Heart right ventricle (tissue), 16 donors: Measurements from ENCODE around the gene SFMBT2. TPM values are rescaled to one million over a fixed set of nuclear protein-coding genes. Genes with fewer than 3 reads are reported as not detected.
A peak's percentile ranks its signal among the peaks of the same experiment; 100 is the strongest.

ENCODE experiments used
- ATAC-seq, 8 donors: fragments of 200-7000 bp; cut with Tn5 transposase; one replicate each; pipeline ENCODE4 v1.9.1; 2020; ENCODE audit warnings: mild to moderate bottlenecking in 8 of 8, moderate library complexity in 8 of 8, moderate number of reproducible peaks in 1 of 8
- DNase-seq, 2 donors: peaks; one replicate each; pipeline ENCODE4 v3.0.0-alpha.2; 2020
- H3K27ac ChIP-seq, 10 donors: fragments of 200-600 bp; sonication (generic) in 2 of 10; one replicate each; pipeline versions ENCODE4 v1.5.0 to v1.8.0; 2020 to 2022; ENCODE audit warnings: mild to moderate bottlenecking in 3 of 10
- H3K27me3 ChIP-seq, 7 donors: fragments of 200-600 bp; one replicate each; pipeline ENCODE4 v1.8.0; 2021 to 2022; ENCODE audit warnings: mild to moderate bottlenecking in 2 of 7
- H3K36me3 ChIP-seq, 9 donors: fragments of 200-600 bp; sonication (generic) in 1 of 9; one replicate each; pipeline versions ENCODE4 v1.5.0 to v1.8.0; 2020 to 2022; ENCODE audit warnings: mild to moderate bottlenecking in 2 of 9
- H3K4me1 ChIP-seq, 9 donors: fragments of 200-600 bp; sonication (generic) in 1 of 9; one replicate each; pipeline versions ENCODE4 v1.5.0 to v1.8.0; 2020 to 2022; ENCODE audit warnings: mild to moderate bottlenecking in 4 of 9
- H3K4me3 ChIP-seq, 10 donors: fragments of 200-600 bp; sonication (generic) in 2 of 10; one replicate each; pipeline versions ENCODE4 v1.5.0 to v1.8.0; 2020 to 2022; ENCODE audit warnings: mild to moderate bottlenecking in 7 of 10, moderate library complexity in 2 of 10
- H3K9me3 ChIP-seq, 11 donors: fragments of 200-600 bp in 10 of 11; sonication (generic) in 2 of 11; one replicate each; pipeline versions ENCODE4 v1.5.0 to v1.8.0; 2013 to 2022; ENCODE audit warnings: mild to moderate bottlenecking in 2 of 11, control low read depth in 1 of 11, moderate library complexity in 1 of 11
- WGBS, 2 donors: extraction: QIAGEN DNeasy Blood & Tissue Kit; methylation state at CpG; one replicate each; pipeline ENCODE4 v1.1.7; 2013; ENCODE audit warnings: inconsistent platforms in 1 of 2; 5-methylcytosine and 5-hydroxymethylcytosine counted together
- intact Hi-C, 10 donors: fragments of 100-400 bp; cut with DNase I; formaldehyde crosslinking; loops; one replicate each; pipeline versions ENCODE4 v1.11.1 to v1.14.2; 2022
- polyA plus RNA-seq, 2 donors: library from polyadenylated mRNA; stranded (reverse); fragments of 200-250 nt; gene quantifications; one replicate each; pipeline ENCODE4 v1.2.3, GENCODE V29; 2013
- total RNA-seq, 10 donors: library from RNA; stranded (reverse); fragmentation: NEBNext Ultra II Directional in 3 of 10; extraction: Animal tissue kit (Norgen Biotek cat#: 25700) in 3 of 10; gene quantifications; one replicate each; pipeline versions ENCODE4 v1.2.1 to v1.2.4, GENCODE V29; 2021 to 2023
- TF ChIP-seq, protein P1 (sequence below), 9 donors: fragments of 200-600 bp; sonication (generic) in 2 of 9; IDR thresholded peaks; one replicate each; pipeline versions ENCODE4 v1.5.0 to v1.8.0; 2021 to 2022; ENCODE audit warnings: antibody characterized with exemption in 9 of 9, mild to moderate bottlenecking in 5 of 9, moderate library complexity in 1 of 9
- donor health status: Arrhythmogenic right ventricular cardiomyopathy.
- donor health status: ischemic (EF 13 %, LVEDD 7.1; RV severe dilation, severe dysfunction).
- donor health status: healthy with polysubstance abuse.
- donor health status: DM: no; HTN: yes; CAD: no.
- donor health status: DM: no; HTN: no; CAD: no.
- donor health status: ischemic (EF 25% LVEDD 6.9; RV normal size, moderate dysfunction).
- donor health status: ischemic (EF 25% LVEDD 5.7; RV mildly dilated, moderate dysfunction).
- donor health status: healthy.
- donor health status: DM: yes; HTN: yes; CAD: no.
- donor health status: Ischemic cardiomyopathy.
- donor health status: ischemic (EF 35%, LVEDD 5.7; RV mildly dilated, moderate dysfunction).
- donor health status: nonischemic (EF 11% LVEDD 7.7; RV severe dilation, severe dysfunction).
- donor health status: DM: yes; HTN: yes; CAD: no.
- donor health status: PGD.
- donor health status: ischemic (EF 29% LVEDD 5.4; RV normal size, mild dysfunction).
- donor health status: nonischemic (EF 23%, LVEDD 6.1; RV moderate dilation, normal function).

SFMBT2 gene
- total and polyA plus RNA-seq, 12 donors, result 4.1 to 14.2 (median 10.0) TPM

DNA sequence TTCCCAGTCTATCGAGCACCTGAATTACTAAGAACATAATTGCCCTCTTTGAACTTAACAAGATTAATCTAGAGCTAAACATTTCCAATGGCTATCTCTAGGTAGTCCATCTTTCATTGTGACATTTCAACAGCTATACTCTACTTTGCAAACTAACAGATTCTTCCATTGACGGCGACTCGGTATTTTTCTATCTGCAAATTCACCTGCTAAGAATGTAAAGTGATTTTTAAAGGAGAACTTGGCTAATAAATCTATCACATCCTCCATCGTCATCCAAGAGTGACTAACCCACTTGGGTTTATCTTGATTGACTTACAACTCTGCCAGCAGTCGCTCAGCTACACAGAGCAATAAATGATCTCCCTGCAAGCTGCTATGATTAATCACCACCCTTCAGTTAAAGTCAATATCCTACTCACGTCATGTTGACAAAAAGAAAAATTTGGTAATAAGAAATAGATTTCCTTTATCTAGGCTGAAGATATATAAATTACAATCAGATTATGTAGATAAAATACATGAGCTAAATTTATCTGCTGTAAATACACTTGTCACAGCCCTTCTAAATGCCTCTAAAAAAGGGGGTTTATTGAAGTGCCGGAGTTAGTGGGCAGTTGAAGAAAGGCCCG is 99.5 kb downstream of the SFMBT2 start:
- peaks cover 0 to 11% (median 0%) of the 10 kb centered on the region in 9 donors for H3K36me3 ChIP-seq
- no peak overlapping the region for H3K27ac ChIP-seq
- no peak for DNase-seq
- peaks cover 0 to 13% (median 3%) of the 10 kb centered on the region in 9 donors for H3K4me1 ChIP-seq
- 66 to 73% methylated on average over 9 of the region's 9 CpGs for WGBS, 2 donors
- intact Hi-C loops, result loop anchor here in 2 of 10 donors (5.0 to 10.0 kb wide), 2 partner anchors 47 to 49 kb away; no protein-coding TSS in a partner anchor
- peak in 1 of 8 donors; percentile 58 for ATAC-seq
- TF ChIP-seq, protein P1, sequence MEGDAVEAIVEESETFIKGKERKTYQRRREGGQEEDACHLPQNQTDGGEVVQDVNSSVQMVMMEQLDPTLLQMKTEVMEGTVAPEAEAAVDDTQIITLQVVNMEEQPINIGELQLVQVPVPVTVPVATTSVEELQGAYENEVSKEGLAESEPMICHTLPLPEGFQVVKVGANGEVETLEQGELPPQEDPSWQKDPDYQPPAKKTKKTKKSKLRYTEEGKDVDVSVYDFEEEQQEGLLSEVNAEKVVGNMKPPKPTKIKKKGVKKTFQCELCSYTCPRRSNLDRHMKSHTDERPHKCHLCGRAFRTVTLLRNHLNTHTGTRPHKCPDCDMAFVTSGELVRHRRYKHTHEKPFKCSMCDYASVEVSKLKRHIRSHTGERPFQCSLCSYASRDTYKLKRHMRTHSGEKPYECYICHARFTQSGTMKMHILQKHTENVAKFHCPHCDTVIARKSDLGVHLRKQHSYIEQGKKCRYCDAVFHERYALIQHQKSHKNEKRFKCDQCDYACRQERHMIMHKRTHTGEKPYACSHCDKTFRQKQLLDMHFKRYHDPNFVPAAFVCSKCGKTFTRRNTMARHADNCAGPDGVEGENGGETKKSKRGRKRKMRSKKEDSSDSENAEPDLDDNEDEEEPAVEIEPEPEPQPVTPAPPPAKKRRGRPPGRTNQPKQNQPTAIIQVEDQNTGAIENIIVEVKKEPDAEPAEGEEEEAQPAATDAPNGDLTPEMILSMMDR (IDR thresholded peaks at IDR 0.05), result no peak
- H3K4me3 ChIP-seq, result no peak overlapping the region
- H3K27me3 ChIP-seq, result no peaks in the 10 kb centered on the region
- peaks cover 0 to 20% (median 0%) of the 10 kb centered on the region in 11 donors for H3K9me3 ChIP-seq

DNA sequence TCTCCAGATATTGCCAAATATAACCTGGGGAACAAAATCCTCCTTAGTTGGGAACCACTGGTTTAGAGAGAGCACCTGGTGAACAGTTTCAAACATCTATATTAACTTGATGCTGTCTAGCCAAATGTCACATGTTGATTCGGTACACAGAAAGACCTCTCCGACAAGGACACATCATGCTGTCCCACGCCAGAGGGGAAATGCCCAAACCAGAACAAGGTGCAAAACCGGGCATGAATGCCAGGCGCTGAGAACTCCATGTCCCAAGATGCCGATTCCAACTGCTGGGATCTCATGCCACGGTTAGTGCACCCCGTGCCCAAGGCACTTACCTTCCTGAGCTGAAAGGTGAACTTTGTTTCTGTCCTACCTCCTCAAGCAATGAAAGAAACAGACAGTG is 100.8 kb downstream of the SFMBT2 start:
- TF ChIP-seq, protein P1 (IDR thresholded peaks at IDR 0.05), result no peak
- intact Hi-C loops, result loop anchor here in 2 of 10 donors (5.0 to 10.0 kb wide), 2 partner anchors 45 to 48 kb away; no protein-coding TSS in a partner anchor
- Histone ChIP-seq H3K9me3 (peaks cover 0 to 20% (median 0%) of the 10 kb centered on the region in 11 donors), H3K36me3 (peaks cover 0 to 11% (median 0%) of the 10 kb centered on the region in 9 donors), H3K27ac (peak overlapping the region in 1 of 10 donors; percentile 10), H3K4me1 (peaks cover 0 to 17% (median 6%) of the 10 kb centered on the region in 9 donors), H3K4me3 (no peak overlapping the region), H3K27me3 (no peaks in the 10 kb centered on the region)
- 60 to 71% methylated on average over 8 of the region's 8 CpGs for WGBS, 2 donors
- ATAC-seq (peak; percentile 49 to 96 (median 68)), DNase-seq (no peak)

DNA sequence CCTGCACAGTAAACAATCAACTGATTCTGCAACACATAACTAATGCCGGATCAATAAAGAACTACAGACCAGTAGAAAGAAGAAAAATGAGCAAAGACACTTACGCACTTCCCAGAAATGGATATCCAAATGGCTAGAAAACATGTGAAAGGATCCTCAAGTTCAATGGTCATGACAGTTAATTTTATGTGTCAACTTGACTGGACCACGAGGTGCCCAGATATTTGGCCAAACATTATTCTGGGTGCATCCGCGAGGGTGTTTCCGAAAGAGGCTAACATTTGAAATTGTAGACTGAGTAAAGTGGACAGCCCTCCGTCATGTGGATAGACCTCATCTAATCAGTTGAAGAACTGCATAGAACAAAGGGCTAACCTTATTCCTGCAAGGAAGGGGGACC is 102.0 kb downstream of the SFMBT2 start:
- Histone ChIP-seq H3K9me3 (peaks cover 0 to 20% (median 0%) of the 10 kb centered on the region in 11 donors), H3K4me1 (peaks cover 0 to 17% (median 6%) of the 10 kb centered on the region in 9 donors), H3K4me3 (no peak overlapping the region), H3K36me3 (peaks cover 0 to 11% (median 0%) of the 10 kb centered on the region in 9 donors), H3K27me3 (no peaks in the 10 kb centered on the region), H3K27ac (no peak overlapping the region)
- intact Hi-C loops, result no loop called here
- DNase-seq, result no peak
- TF ChIP-seq, protein P1 (IDR thresholded peaks at IDR 0.05), result no peak
- 96 to 97% methylated on average over 7 of the region's 7 CpGs for WGBS, 2 donors
- no peak for ATAC-seq

DNA sequence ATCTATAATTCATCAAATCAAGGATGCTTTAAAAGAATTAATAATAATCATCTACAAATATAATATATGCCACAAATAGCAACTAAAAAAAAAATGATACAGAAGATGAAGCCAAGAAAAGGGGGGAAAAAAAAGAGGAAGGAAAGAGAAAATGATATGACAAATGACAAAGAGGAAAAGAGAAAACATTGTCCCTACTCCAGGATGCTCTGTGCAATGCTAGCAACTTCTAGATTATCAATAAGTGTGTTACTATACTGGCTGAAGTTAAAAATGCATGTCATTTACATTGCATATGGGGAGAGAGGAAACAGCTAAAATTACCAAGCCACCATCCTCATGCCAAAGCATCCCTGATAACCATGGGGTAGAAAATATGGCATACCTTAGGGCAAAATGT is 104.2 kb downstream of the SFMBT2 start:
- no peak overlapping the region for H3K27ac ChIP-seq
- intact Hi-C loops, result no loop called here
- H3K4me3 ChIP-seq, result no peak overlapping the region
- H3K27me3 ChIP-seq, result no peaks in the 10 kb centered on the region
- TF ChIP-seq, protein P1 (IDR thresholded peaks at IDR 0.05), result no peak
- peaks cover 0 to 24% (median 6%) of the 10 kb centered on the region in 9 donors for H3K4me1 ChIP-seq
- DNase-seq (no peak), ATAC-seq (no peak)
- H3K36me3 ChIP-seq, result peaks cover 0 to 6% (median 0%) of the 10 kb centered on the region in 9 donors
- peaks cover 0 to 20% (median 0%) of the 10 kb centered on the region in 11 donors for H3K9me3 ChIP-seq
